Loucy (cell line): ENCODE data around the gene FHOD1.

ENCODE experiments used
- EZH2phosphoT487 ChIP-seq: fragments of 200-600 bp; IDR thresholded peaks from 2 replicates; pipeline ENCODE4 v1.6.1; 2018; ENCODE audit warnings: antibody characterized with exemption, mild to moderate bottlenecking, moderate library complexity, borderline replicate concordance
- TF ChIP-seq, protein P1 (sequence below): fragments of 200-600 bp; sonication (generic); conservative IDR thresholded peaks from 2 replicates; pipeline ENCODE4 v1.5.1; 2014; ENCODE audit warnings: mild to moderate bottlenecking, antibody characterized with exemption, low read length

- TF ChIP-seq, protein P1, sequence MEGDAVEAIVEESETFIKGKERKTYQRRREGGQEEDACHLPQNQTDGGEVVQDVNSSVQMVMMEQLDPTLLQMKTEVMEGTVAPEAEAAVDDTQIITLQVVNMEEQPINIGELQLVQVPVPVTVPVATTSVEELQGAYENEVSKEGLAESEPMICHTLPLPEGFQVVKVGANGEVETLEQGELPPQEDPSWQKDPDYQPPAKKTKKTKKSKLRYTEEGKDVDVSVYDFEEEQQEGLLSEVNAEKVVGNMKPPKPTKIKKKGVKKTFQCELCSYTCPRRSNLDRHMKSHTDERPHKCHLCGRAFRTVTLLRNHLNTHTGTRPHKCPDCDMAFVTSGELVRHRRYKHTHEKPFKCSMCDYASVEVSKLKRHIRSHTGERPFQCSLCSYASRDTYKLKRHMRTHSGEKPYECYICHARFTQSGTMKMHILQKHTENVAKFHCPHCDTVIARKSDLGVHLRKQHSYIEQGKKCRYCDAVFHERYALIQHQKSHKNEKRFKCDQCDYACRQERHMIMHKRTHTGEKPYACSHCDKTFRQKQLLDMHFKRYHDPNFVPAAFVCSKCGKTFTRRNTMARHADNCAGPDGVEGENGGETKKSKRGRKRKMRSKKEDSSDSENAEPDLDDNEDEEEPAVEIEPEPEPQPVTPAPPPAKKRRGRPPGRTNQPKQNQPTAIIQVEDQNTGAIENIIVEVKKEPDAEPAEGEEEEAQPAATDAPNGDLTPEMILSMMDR, result no peak
- no peak for TF ChIP-seq EZH2phosphoT487
These were observed 54.4 kb downstream of the FHOD1 start for GRCh38 chr16:67192781-67193361.
